ENCODE measurements around the gene UBE2G1. TPM values are rescaled to one million over a fixed set of nuclear protein-coding genes. Genes with fewer than 3 reads are reported as not detected.
A peak's percentile ranks its signal among the peaks of the same experiment; 100 is the strongest.
"Not testable (repeated sequence)": the region's sequence is repeated elsewhere in the genome, so short reads cannot be mapped to it uniquely, and the experiment has no call there.

UBE2G1 gene
- total RNA-seq, 2 donors from 2014 or later: 64.2 to 64.3 TPM

DNA sequence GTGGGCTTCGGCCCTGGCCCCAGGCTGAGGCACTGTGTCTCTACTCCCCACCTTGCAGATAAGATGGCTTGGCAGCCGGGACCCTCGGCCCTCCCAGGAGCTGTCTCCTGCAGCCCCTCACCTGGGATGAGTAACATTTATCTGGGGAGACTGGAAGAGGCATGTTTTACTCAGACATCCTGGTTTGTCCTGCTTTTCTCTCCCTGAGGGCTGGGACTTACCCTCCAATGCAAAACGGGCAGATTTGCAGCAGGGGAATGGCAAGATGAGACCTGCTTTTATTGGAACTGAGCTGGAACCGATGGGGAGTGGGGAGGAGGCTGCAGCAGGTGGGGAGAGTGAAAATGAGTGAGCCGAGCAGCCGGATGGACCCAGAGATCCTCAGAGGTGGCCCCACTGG lies 27.3 kb upstream of the UBE2G1 start:
- DNase-seq (no peak), ATAC-seq (replicated peaks in 1 of 2) (no peak)
- H3K4me1 Mint-ChIP-seq (ENCODE audit: low read depth): peaks cover 11% of the 10 kb centered on the region
- no peaks in the 10 kb centered on the region for H3K9me3 Mint-ChIP-seq
- no peaks in the 10 kb centered on the region for H3K36me3 Mint-ChIP-seq (ENCODE audit: insufficient read depth in 2 of 2)
- no peak overlapping the region for H3K4me3 Mint-ChIP-seq
- no peak overlapping the region for H3K27ac Mint-ChIP-seq
- H3K27me3 Mint-ChIP-seq (ENCODE audit: low read depth): no peaks in the 10 kb centered on the region

DNA sequence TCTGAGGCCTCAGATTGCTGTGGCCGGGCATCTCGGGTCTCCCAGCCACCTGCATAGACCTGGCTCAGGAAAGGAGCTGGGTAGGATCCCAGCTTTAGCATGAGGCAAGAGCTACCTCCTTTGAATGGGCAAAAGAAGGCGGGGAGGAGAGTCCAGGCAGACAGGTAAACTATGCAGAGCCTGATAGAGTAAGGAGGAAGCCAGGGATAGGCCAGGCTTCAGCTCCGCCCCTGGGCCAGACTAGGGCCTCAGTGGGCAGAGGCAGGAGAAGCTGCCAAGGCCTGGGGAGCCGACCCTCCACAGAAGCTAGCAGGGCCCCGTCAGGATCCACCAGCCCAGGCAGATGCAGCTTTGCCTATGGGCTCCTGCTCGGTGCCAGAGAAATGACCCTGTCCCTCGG lies 22.6 kb upstream of the UBE2G1 start:
- Mint-ChIP-seq H3K27me3 (ENCODE audit: low read depth) (no peaks in the 10 kb centered on the region), H3K27ac (no peak overlapping the region), H3K36me3 (ENCODE audit: insufficient read depth in 2 of 2) (no peaks in the 10 kb centered on the region), H3K4me1 (ENCODE audit: low read depth) (no peaks in the 10 kb centered on the region), H3K9me3 (no peaks in the 10 kb centered on the region), H3K4me3 (no peak overlapping the region)
- DNase-seq: no peak
- ATAC-seq (replicated peaks in 1 of 2): no peak

DNA sequence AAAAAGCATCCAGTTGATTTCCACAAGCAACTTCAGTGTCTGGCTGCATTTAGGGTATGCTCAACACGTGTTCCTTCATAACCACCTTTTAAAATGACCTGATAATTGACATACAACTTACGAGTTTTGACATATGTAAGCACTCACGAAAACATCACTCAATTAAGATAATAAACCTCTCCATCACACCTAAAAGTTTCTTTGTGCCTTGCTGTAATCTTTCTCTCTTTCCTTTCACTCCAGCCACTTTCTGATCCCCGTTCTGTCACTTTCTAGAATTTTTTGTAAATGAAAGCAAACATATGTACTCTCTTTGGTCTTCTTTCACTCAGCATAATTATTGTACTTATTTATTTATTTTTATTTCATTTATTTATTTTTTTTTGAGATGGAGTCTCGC lies 20.7 kb upstream of the UBE2G1 start:
- Mint-ChIP-seq H3K4me3 (no peak overlapping the region), H3K27ac (no peak overlapping the region), H3K36me3 (ENCODE audit: insufficient read depth in 2 of 2) (no peaks in the 10 kb centered on the region), H3K9me3 (no peaks in the 10 kb centered on the region), H3K4me1 (ENCODE audit: low read depth) (no peaks in the 10 kb centered on the region), H3K27me3 (ENCODE audit: low read depth) (no peaks in the 10 kb centered on the region)
- DNase-seq (no peak), ATAC-seq (replicated peaks in 1 of 2) (no peak)

DNA sequence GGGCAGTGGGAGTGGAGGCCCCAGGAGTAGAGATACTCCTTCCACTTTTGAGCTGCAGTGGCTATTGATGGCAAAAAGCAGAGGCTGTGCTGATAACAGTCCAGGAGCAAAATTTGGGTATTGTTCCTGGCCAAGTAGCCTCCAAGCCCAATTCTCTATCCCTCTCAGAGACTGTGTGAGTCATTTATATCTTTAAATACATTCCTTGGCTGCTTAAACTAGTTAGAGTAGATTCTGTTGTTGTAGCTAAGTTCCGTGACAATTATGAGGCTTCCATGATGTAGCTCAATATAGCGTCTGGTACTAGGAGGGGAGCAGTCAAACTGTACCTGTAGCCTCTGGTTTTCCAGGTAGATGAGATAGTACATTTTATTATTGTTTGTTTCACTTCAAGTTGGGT lies 19.9 kb upstream of the UBE2G1 start:
- DNase-seq (no peak), ATAC-seq (replicated peaks in 1 of 2) (no peak)
- Mint-ChIP-seq H3K27ac (no peak overlapping the region), H3K27me3 (ENCODE audit: low read depth) (no peaks in the 10 kb centered on the region), H3K4me3 (no peak overlapping the region), H3K9me3 (no peaks in the 10 kb centered on the region), H3K36me3 (ENCODE audit: insufficient read depth in 2 of 2) (no peaks in the 10 kb centered on the region), H3K4me1 (ENCODE audit: low read depth) (no peaks in the 10 kb centered on the region)

DNA sequence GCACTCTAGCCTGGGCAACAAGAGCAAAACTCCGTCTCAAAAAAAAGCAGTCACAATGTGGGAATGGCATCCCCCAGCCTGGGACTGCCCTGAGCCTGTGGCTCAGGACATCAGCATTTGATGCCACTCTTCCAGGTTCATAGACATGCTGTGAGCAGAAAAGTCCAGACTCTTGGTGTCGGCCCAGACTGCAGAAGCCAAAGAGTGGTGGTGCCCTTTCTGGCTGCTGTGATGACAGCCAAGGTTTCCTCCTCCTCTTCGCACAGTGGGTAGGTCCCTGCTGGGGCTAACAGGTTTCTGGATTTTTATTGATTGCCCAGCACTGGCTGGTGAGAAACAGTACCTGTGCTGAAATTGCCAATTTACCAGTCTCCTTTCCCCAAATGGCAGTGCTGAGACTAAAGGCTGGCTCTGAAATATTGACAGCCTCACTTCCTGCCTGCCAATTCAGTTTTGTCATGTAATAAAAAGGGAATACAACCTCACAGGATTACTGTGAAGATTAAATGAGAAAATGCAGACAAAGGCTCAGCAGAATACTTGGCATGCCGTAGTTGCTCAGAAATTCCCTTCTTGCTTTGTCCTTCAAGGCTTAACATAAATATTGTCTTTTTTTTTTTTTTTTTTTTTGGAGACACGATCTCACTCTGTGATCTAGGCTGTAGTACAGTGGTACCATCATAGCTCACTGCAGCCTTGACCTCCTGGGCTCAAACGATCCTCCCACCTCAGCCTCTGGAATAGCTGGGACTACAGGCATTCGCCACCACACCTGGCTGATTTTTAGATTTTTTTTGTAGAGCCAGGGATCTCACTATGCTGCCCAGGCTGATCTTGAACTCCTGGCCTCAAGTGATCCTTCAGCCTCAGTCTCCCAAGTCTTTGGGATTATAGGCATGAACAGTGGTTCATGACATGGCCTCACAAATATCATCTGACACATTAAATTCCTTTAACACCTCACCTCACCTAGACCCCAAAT lies 15.5 kb upstream of the UBE2G1 start:
- Mint-ChIP-seq H3K27ac (no peak overlapping the region), H3K27me3 (ENCODE audit: low read depth) (no peaks in the 10 kb centered on the region), H3K9me3 (no peaks in the 10 kb centered on the region), H3K36me3 (ENCODE audit: insufficient read depth in 2 of 2) (no peaks in the 10 kb centered on the region), H3K4me1 (ENCODE audit: low read depth) (peaks cover 16% of the 10 kb centered on the region), H3K4me3 (no peak overlapping the region)
- DNase-seq (no peak), ATAC-seq (replicated peaks in 1 of 2) (peak; percentile 7 to 31)

DNA sequence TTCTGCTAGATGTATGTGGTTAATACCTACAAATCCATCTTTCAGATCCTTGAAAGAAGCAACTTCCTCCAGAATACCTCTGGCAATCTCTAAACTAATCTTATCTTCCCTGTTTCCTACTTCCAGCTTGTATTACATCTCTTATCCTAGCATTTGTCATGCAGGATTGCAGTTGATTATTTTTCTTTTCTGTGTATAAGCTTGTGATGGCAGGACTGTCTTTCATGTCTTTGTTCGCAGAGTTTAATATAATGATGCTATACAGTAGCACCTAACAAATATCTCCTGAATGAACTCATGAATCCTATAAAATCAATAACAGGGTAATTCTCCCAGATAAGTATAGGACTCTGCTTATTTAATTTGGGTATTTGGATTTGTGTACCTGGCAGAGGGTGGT lies 12.2 kb upstream of the UBE2G1 start:
- H3K27ac Mint-ChIP-seq: no peak overlapping the region
- H3K27me3 Mint-ChIP-seq (ENCODE audit: low read depth): no peaks in the 10 kb centered on the region
- H3K4me3 Mint-ChIP-seq: no peak overlapping the region
- H3K36me3 Mint-ChIP-seq (ENCODE audit: insufficient read depth in 2 of 2): no peaks in the 10 kb centered on the region
- peaks cover 45% of the 10 kb centered on the region for H3K4me1 Mint-ChIP-seq (ENCODE audit: low read depth)
- H3K9me3 Mint-ChIP-seq: no peaks in the 10 kb centered on the region
- ATAC-seq (replicated peaks in 1 of 2): no peak
- no peak for DNase-seq

DNA sequence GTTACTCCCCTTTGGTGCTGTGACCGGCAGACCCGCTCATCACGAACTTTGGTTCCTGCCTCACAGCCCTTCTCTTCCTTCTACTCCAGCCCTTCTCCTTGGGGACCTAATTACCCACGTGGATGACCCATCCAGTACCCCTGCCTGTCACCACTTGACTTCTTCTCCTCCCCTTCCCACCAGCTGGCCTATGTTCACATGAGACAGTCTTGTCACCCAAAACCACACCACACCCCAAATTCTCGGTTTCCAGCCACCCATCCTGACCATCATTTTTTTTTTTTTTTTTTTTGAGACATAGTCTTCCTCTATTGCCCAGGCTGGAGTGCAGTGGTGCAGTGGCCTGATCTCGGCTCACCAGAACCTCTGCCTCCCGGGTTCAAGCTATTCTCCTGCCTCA lies 10.8 kb upstream of the UBE2G1 start:
- H3K4me1 Mint-ChIP-seq (ENCODE audit: low read depth): peaks cover 50% of the 10 kb centered on the region
- peak overlapping the region; percentile 2 to 29 for H3K4me3 Mint-ChIP-seq
- H3K36me3 Mint-ChIP-seq (ENCODE audit: insufficient read depth in 2 of 2); DNase-seq; H3K9me3 Mint-ChIP-seq; ATAC-seq (replicated peaks in 1 of 2); H3K27me3 Mint-ChIP-seq (ENCODE audit: low read depth); H3K27ac Mint-ChIP-seq: not testable (repeated sequence)

DNA sequence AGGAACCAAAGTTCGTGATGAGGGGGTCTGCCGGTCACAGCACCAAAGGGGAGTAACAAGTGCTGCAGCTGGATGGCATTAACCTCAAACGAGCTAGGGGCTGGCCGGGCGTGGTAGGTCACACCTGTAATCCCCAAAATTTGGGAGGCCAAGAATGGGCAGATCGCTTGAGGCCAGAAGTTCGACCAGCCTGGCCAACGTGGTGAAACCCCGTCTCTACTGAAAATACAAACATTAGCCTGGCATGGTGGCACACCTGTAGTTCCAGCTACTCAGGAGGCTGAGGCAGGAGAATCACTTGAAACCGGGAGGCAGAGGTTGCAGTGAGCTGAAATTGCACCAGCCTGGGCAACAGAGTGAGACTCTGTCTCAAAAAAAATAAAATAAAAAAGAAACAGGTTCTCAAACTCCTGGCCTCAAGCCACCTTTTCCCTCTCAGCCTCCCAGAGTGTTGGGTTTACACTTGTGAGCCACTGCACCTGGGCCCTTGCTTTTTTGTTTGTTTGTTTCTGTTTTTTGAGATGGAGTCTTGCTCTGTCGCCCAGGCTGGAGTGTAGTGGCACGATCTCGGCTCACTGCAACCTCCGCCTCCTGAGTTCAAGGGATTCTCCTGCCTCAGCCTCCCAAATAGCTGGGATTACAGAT lies 9.4 kb upstream of the UBE2G1 start:
- not testable (repeated sequence) for H3K27ac Mint-ChIP-seq; H3K9me3 Mint-ChIP-seq; H3K27me3 Mint-ChIP-seq (ENCODE audit: low read depth); DNase-seq; H3K36me3 Mint-ChIP-seq (ENCODE audit: insufficient read depth in 2 of 2); ATAC-seq (replicated peaks in 1 of 2)
- Mint-ChIP-seq H3K4me3 (peak overlapping the region; percentile 69), H3K4me1 (ENCODE audit: low read depth) (peaks cover 50% of the 10 kb centered on the region)

DNA sequence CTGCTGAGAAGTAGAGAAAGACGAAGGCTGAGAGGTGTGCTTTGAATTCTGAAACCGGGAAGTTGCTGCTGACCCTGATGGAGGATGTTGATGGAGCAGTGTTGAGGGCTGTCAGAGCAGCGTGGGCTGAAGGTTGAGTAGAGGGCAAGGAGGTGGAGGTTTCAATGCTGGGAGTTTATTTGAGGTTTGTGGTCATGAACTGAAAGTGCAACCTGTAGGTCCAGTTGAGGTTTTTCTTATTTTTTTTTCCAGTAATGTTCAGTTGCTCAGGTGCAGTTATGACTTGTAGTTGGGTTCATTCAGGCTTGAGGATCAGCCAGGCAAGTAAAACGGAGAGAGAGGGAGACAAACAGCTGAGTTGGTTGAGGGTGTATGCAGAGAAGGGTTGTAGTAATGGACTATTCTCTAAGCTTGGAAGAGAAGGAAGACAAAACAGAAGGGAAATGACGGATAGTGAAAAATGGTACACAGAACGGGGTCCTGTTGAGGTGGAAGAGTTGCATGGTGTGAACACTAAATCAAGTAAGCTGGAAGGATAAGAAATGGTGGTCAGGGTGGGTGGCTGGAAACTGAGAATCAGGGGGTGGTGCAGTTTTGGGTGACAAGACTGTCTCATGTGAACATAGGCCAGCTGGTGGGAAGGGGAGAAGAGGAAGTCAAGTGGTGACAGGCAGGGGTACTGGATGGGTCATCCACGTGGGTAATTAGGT lies 8.7 kb upstream of the UBE2G1 start:
- no peaks in the 10 kb centered on the region for H3K9me3 Mint-ChIP-seq
- ATAC-seq (replicated peaks in 1 of 2) (peak; percentile 90 to 91), DNase-seq (peak; percentile 72 to 78)
- H3K36me3 Mint-ChIP-seq (ENCODE audit: insufficient read depth in 2 of 2): no peaks in the 10 kb centered on the region
- peak overlapping the region; percentile 69 for H3K4me3 Mint-ChIP-seq
- no peaks in the 10 kb centered on the region for H3K27me3 Mint-ChIP-seq (ENCODE audit: low read depth)
- H3K27ac Mint-ChIP-seq: peak overlapping the region; percentile 34
- H3K4me1 Mint-ChIP-seq (ENCODE audit: low read depth): peaks cover 50% of the 10 kb centered on the region

DNA sequence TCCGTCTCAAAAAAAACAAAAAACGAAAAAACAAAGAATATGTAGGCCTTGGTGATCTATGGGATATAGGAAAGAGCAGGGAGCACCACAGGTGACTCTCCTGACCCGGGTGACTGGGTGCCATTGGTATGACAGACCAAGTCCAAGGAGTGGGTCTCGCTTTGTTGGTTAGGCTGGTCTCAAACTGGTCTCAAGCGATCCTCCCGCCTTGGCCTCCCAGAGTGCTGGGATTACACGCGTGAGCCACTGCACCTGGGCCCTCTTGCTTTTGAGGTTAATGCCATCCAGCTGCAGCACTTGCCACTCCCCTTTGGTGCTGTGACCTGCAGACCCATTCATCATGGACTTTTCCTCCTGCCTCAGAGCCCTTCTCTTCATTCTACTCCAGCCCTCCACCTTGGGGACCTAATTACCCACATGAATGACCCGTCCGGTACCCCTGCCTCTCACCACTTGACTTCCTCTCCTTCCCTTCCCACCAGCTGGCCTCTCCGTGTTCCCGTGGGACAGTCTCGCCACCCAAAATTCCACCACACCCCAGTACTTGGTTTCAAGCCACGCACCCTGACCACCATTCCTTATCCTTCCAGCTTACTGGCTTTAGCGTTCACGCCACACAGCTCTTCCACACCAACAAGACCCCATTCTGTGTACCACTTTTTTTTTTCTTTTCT lies 3.2 kb upstream of the UBE2G1 start:
- H3K27me3 Mint-ChIP-seq (ENCODE audit: low read depth): no peaks in the 10 kb centered on the region
- no peak overlapping the region for H3K4me3 Mint-ChIP-seq
- peaks cover 26% of the 10 kb centered on the region for H3K4me1 Mint-ChIP-seq (ENCODE audit: low read depth)
- H3K9me3 Mint-ChIP-seq: no peaks in the 10 kb centered on the region
- H3K27ac Mint-ChIP-seq: no peak overlapping the region
- DNase-seq (no peak), ATAC-seq (replicated peaks in 1 of 2) (no peak)
- peaks cover 4% of the 10 kb centered on the region in 2 donors for H3K36me3 Mint-ChIP-seq (ENCODE audit: insufficient read depth in 2 of 2)

DNA sequence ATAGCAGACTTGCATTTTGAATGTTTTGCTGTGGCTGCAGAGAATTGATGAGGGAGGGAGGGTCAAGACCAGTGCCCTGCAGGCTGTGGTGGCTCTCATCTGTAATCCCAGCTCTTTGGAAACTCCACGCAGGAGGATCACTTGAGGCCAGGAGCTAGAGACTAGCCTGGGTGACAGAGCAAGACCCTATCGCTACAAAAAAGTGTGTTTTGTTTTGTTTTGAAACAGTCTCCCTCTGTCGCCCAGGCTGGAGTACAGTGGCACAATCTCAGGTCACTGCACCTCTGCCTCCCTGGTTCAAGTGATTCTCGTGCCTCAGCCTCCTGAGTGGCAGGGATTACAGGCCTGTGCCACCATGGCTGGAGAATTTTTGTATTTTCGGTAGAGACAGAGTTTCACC lies 1.9 kb upstream of the UBE2G1 start:
- DNase-seq (no peak), ATAC-seq (replicated peaks in 1 of 2) (no peak)
- Mint-ChIP-seq H3K9me3 (no peaks in the 10 kb centered on the region), H3K4me3 (no peak overlapping the region), H3K36me3 (ENCODE audit: insufficient read depth in 2 of 2) (peaks cover 4 to 7% of the 10 kb centered on the region in 2 donors), H3K4me1 (ENCODE audit: low read depth) (peaks cover 25% of the 10 kb centered on the region), H3K27ac (no peak overlapping the region), H3K27me3 (ENCODE audit: low read depth) (no peaks in the 10 kb centered on the region)

DNA sequence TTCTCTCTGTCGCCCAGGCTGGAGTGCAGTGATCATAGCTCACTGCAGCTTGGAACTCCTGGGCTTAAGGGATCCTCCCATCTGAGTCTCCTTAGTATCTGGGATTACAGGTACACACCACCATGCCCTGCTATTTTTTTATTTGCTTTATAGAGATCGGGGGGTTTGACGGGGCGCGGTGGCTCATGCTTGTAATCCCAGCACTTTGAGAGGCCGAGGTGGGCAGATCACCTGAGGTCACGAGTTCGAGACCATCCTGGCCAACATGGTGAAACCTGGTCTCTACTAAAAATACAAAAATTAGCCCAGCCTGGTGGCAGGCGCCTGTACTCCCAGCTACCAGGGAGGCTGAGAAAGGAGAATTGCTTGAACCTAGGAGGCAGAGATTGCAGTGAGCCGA lies 702 bp upstream of the UBE2G1 start:
- not testable (repeated sequence) for H3K9me3 Mint-ChIP-seq; H3K36me3 Mint-ChIP-seq (ENCODE audit: insufficient read depth in 2 of 2)

More for the DNA sequence above, 702 bp upstream of the UBE2G1 start:
- H3K27me3 Mint-ChIP-seq (ENCODE audit: low read depth); ATAC-seq (replicated peaks in 1 of 2); DNase-seq; H3K27ac Mint-ChIP-seq: not testable (repeated sequence)
- Mint-ChIP-seq H3K4me1 (ENCODE audit: low read depth) (peaks cover 35% of the 10 kb centered on the region), H3K4me3 (peak overlapping the region; percentile 70 to 72)

Measured in activated T-cell treated with anti-CD3 and anti-CD28 coated beads, Interleukin-2, amount 50 U/mL, for 72 hours (primary cell).